ENCODE data around the gene LENG9.

DNA sequence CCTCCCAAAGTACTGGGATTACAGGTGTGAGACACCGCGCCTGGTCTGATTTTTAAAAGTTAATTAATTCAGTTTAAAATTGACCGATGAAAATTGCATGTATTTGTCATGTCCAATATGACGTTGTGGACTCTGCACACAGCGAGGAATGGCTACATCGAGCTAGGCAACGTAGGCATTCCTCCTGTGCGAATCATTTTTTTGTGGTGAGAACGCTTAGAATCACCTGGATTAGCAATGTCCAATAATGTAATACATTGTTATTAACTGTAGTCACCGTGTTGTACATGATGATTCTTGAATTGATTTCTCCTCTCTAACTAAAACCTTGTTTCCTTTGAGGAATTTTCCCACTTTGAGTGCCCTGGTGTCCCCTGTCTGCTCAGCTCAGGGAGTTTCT lies 42.5 kb upstream of the LENG9 start:
- no peak for TF ChIP-seq POLR2AphosphoS5 (IDR thresholded peaks at IDR 0.05)
- TF ChIP-seq POLR2A (IDR thresholded peaks at IDR 0.05) = no peak
